Endothelial cell (in vitro differentiated cells): Measurements from ENCODE around the gene MON1B. TPM values are rescaled to one million over a fixed set of nuclear protein-coding genes. Genes with fewer than 3 reads are reported as not detected.

Experiments
- DNase-seq: peaks from one replicate; pipeline ENCODE4 v3.0.0; 2021; ENCODE audit warnings: low spot score
- H3K27ac Mint-ChIP-seq: one replicate; pipeline ENCODE4 v1.8.0; 2021; ENCODE audit warnings: mixed read lengths, inconsistent platforms; ENCODE audit not compliant: unreplicated experiment
- H3K27me3 Mint-ChIP-seq: one replicate; pipeline ENCODE4 v1.8.0; 2021; ENCODE audit warnings: mild to moderate bottlenecking, moderate library complexity, mixed read lengths, inconsistent platforms; ENCODE audit not compliant: unreplicated experiment
- H3K36me3 Mint-ChIP-seq: one replicate; pipeline ENCODE4 v1.8.0; 2021; ENCODE audit warnings: mild to moderate bottlenecking, low read depth, mixed read lengths, inconsistent platforms; ENCODE audit not compliant: unreplicated experiment
- H3K4me1 Mint-ChIP-seq: one replicate; pipeline ENCODE4 v1.8.0; 2021; ENCODE audit warnings: mild to moderate bottlenecking, mixed read lengths, inconsistent platforms; ENCODE audit not compliant: unreplicated experiment
- H3K4me3 Mint-ChIP-seq: one replicate; pipeline ENCODE4 v1.8.0; 2021; ENCODE audit warnings: mild to moderate bottlenecking, mixed read lengths, inconsistent platforms; ENCODE audit not compliant: unreplicated experiment
- H3K9me3 Mint-ChIP-seq: one replicate; pipeline ENCODE4 v1.8.0; 2021; ENCODE audit warnings: mixed read lengths, inconsistent platforms; ENCODE audit not compliant: unreplicated experiment
- total RNA-seq: library from RNA; stranded (reverse); fragmentation: NEBNext Ultra II Directional; extraction: Animal tissue kit (Norgen Biotek cat#: 25700); gene quantifications from one replicate; pipeline ENCODE4 v1.2.1, GENCODE V29; 2021; ENCODE audit not compliant: unreplicated experiment
- TF ChIP-seq, protein P1 (sequence below): fragments of 200-600 bp; sonication (generic); IDR thresholded peaks from one replicate; pipeline ENCODE4 v1.5.0; 2021; ENCODE audit warnings: antibody characterized with exemption; ENCODE audit not compliant: unreplicated experiment

MON1B gene
- total RNA-seq, 1 donor from 2014 or later = 35.6 TPM

DNA sequence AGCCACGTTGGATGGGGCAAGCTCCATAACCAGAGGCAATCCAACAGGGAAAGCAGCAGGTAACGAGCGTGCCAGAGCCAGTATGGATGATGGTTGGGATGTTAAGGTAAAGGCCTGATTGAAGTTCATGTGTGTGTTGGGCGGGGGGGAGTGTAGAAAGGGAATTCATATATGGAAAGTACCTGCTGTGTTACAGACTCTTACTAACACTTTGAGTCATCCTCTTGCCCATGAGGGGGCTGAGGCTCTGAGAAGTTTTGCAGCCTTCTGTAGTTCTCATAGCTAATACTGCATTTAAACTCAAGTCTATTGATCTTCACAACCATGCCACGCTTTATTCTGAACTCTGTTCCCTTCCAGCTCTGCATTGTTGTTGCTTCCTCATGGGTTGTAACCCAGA is 36.8 kb downstream of the MON1B start:
- no peaks in the 10 kb centered on the region for H3K27me3 Mint-ChIP-seq
- no peak overlapping the region for H3K27ac Mint-ChIP-seq
- TF ChIP-seq, protein P1, sequence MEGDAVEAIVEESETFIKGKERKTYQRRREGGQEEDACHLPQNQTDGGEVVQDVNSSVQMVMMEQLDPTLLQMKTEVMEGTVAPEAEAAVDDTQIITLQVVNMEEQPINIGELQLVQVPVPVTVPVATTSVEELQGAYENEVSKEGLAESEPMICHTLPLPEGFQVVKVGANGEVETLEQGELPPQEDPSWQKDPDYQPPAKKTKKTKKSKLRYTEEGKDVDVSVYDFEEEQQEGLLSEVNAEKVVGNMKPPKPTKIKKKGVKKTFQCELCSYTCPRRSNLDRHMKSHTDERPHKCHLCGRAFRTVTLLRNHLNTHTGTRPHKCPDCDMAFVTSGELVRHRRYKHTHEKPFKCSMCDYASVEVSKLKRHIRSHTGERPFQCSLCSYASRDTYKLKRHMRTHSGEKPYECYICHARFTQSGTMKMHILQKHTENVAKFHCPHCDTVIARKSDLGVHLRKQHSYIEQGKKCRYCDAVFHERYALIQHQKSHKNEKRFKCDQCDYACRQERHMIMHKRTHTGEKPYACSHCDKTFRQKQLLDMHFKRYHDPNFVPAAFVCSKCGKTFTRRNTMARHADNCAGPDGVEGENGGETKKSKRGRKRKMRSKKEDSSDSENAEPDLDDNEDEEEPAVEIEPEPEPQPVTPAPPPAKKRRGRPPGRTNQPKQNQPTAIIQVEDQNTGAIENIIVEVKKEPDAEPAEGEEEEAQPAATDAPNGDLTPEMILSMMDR = no peak
- H3K36me3 Mint-ChIP-seq = no peaks in the 10 kb centered on the region
- H3K9me3 Mint-ChIP-seq = no peaks in the 10 kb centered on the region
- no peak overlapping the region for H3K4me3 Mint-ChIP-seq
- DNase-seq = no peak
- H3K4me1 Mint-ChIP-seq = no peaks in the 10 kb centered on the region

DNA sequence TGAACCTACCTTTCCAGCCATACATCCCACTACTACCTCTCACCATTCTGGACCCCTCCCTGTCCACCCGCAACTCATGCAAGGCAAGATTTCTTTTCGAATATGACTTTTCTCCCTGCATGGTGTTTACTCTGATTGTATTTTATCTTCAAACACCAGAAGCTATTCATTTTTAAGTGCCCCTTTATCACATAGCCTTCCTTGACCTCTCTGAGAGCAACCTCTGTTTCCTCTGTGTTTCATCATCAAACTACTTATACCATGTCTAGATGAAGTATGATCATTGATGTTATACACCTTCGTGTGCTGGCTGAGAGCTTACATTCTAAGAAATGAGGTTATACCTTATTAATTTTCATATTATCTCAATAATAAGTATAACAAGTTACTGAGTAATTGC is 40.1 kb downstream of the MON1B start:
- H3K27ac Mint-ChIP-seq = no peak overlapping the region
- no peak overlapping the region for H3K4me3 Mint-ChIP-seq
- peaks cover 4% of the 10 kb centered on the region for H3K4me1 Mint-ChIP-seq
- no peaks in the 10 kb centered on the region for H3K9me3 Mint-ChIP-seq
- no peaks in the 10 kb centered on the region for H3K27me3 Mint-ChIP-seq
- DNase-seq = no peak
- TF ChIP-seq, protein P1 = no peak
- no peaks in the 10 kb centered on the region for H3K36me3 Mint-ChIP-seq

DNA sequence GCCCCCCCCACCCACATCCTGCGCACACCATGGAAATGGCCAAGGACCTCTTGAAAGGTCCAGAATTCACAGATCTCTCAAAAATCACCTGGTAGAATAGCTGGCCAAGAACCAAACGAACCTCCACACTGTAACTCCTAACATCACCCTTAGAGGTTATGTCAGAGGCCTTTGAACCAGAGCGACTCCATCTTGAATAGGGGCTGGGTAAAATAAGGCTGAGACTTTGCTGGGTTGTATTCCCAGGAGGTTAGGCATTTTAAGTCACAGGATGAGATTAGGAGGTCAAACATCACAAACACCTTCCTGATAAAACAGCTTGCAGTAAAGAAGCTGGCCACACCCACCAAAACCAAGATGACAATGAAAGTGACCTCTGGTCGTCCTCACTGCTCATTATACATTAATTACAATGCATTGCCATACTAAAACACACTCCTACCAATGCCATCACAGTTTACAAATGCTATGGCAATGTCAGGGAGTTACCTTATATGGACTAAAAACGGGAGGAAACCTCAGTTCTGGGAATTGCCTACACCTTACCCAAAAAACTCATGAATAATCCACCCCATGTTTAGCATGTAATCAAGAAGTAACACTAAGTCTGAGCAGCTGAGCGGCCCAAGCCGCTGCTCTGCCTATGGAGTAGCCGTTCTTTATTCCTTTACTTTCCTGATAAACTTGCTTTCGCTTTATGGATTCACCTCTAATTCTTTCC is 43.0 kb downstream of the MON1B start:
- Mint-ChIP-seq H3K4me1 (peaks cover 4% of the 10 kb centered on the region), H3K27ac (no peak overlapping the region), H3K4me3 (no peak overlapping the region), H3K9me3 (no peaks in the 10 kb centered on the region), H3K27me3 (no peaks in the 10 kb centered on the region), H3K36me3 (no peaks in the 10 kb centered on the region)
- TF ChIP-seq, protein P1 = no peak
- DNase-seq = no peak

DNA sequence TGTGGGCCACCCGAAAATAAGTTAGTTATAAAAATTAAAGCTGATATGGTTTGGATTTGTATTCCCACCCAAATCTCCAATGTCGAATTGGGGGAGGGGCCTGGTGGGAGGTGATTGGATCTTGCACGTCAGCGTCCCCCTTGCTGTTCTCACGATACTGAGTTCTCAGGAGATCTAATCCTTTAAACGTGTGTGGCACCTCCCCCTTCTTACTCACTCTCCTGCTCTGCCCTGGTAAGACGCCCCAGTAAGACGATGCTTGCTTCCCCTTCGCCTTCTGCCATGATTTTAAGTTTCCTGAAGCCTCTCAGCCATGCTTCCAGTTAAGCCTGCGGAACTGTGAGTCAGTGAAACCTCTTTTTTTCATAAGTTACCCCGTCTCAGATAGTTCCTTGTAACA is 43.6 kb downstream of the MON1B start:
- Mint-ChIP-seq H3K36me3 (no peaks in the 10 kb centered on the region), H3K27me3 (no peaks in the 10 kb centered on the region), H3K4me3 (no peak overlapping the region), H3K27ac (no peak overlapping the region), H3K4me1 (peaks cover 4% of the 10 kb centered on the region), H3K9me3 (no peaks in the 10 kb centered on the region)
- DNase-seq = no peak
- TF ChIP-seq, protein P1 = no peak

DNA sequence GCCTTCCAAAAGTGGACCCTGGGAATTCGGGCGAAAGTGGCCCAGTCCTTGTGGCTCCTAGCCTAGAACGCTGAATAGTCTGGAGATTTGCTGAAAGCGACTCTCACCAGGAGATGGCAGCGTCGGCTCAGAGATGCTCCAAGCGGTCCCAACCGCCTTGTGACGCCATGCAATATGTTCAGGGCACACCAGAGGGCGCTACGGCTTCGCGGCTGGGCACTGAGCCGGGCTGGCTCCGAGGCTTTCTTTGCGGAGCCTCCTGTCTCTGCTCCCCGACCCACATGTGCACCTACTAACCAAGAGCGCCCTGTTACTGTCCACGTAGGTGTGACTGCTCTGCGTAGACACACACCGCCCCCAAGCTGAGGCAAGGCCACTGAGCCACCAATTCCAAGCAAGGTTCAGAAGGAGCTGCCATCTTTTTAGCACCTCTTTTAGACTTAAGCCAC is 45.1 kb downstream of the MON1B start:
- Mint-ChIP-seq H3K4me3 (no peak overlapping the region), H3K36me3 (no peaks in the 10 kb centered on the region), H3K9me3 (no peaks in the 10 kb centered on the region), H3K27ac (no peak overlapping the region), H3K27me3 (no peaks in the 10 kb centered on the region), H3K4me1 (peaks cover 4% of the 10 kb centered on the region)
- DNase-seq = peak; percentile 94
- TF ChIP-seq, protein P1 = peak; percentile 97
